Activated CD8-positive, alpha-beta T cell treated with anti-CD3 and anti-CD28 coated beads for 36 hours (primary cell): ENCODE data around the gene SGK1. TPM values are rescaled to one million over a fixed set of nuclear protein-coding genes. Genes with fewer than 3 reads are reported as not detected.

Experiments
- ATAC-seq: fragments of 200-7000 bp; cut with Tn5 transposase; one replicate; pipeline ENCODE4 v1.10.0; 2021; ENCODE audit warnings: mild to moderate bottlenecking, moderate library complexity
- CTCF ChIA-PET: fragments of 350-600 bp; sonication (Branson Sonifier 250); formaldehyde crosslinking; loops from one replicate; lab custom pipeline; 2021; ENCODE audit warnings: antibody characterized with exemption; lab: Charles Lee
- POLR2A ChIA-PET: fragments of 350-600 bp; sonication (Branson Sonifier 250); formaldehyde crosslinking; loops from one replicate; lab custom pipeline; 2021; ENCODE audit warnings: antibody characterized with exemption; lab: Charles Lee
- DNase-seq: peaks from one replicate; pipeline ENCODE4 v3.0.0-alpha.2; 2020
- H3K27ac Mint-ChIP-seq: one replicate; pipeline ENCODE4 v1.8.0; 2021; ENCODE audit warnings: mild to moderate bottlenecking, mixed read lengths
- H3K27me3 Mint-ChIP-seq: one replicate; pipeline ENCODE4 v1.8.0; 2021; ENCODE audit warnings: mixed read lengths
- H3K36me3 Mint-ChIP-seq: one replicate; pipeline ENCODE4 v1.8.0; 2021; ENCODE audit warnings: low read depth, mixed read lengths
- H3K4me1 Mint-ChIP-seq: one replicate; pipeline ENCODE4 v1.8.0; 2021; ENCODE audit warnings: low read depth, mixed read lengths
- H3K4me3 Mint-ChIP-seq: one replicate; pipeline ENCODE4 v1.8.0; 2021; ENCODE audit warnings: mild to moderate bottlenecking, moderate library complexity, mixed read lengths
- H3K9me3 Mint-ChIP-seq: one replicate; pipeline ENCODE4 v1.8.0; 2021; ENCODE audit warnings: mixed read lengths
- intact Hi-C: fragments of 100-400 bp; cut with micrococcal nuclease; formaldehyde crosslinking; loops from one replicate; pipeline ENCODE4 v1.10.0; 2022
- total RNA-seq, 2 experiments: library from RNA; stranded (reverse); gene quantifications; one replicate each; pipeline ENCODE4 v1.2.3, GENCODE V29; 2021
- TF ChIP-seq, protein P1 (sequence below): fragments of 200-600 bp; IDR thresholded peaks from one replicate; pipeline ENCODE4 v1.8.0; 2022; ENCODE audit warnings: antibody characterized with exemption, mild to moderate bottlenecking

The SGK1 gene
- total RNA-seq, 2 experiments from 2014 or later = 46.4 to 53.4 TPM

- CTCF ChIA-PET = interaction anchor here (0.8 to 1.0 kb wide), 2 partner anchors 17 to 327 kb away, joined by 3 to 4 read pairs; no protein-coding TSS in a partner anchor
- no peak for ATAC-seq
- Mint-ChIP-seq H3K4me3 (no peak overlapping the region), H3K9me3 (no peaks in the 10 kb centered on the region), H3K36me3 (no peaks in the 10 kb centered on the region), H3K27ac (no peak overlapping the region), H3K27me3 (peaks cover 19% of the 10 kb centered on the region), H3K4me1 (peaks cover 24% of the 10 kb centered on the region)
- TF ChIP-seq, protein P1, sequence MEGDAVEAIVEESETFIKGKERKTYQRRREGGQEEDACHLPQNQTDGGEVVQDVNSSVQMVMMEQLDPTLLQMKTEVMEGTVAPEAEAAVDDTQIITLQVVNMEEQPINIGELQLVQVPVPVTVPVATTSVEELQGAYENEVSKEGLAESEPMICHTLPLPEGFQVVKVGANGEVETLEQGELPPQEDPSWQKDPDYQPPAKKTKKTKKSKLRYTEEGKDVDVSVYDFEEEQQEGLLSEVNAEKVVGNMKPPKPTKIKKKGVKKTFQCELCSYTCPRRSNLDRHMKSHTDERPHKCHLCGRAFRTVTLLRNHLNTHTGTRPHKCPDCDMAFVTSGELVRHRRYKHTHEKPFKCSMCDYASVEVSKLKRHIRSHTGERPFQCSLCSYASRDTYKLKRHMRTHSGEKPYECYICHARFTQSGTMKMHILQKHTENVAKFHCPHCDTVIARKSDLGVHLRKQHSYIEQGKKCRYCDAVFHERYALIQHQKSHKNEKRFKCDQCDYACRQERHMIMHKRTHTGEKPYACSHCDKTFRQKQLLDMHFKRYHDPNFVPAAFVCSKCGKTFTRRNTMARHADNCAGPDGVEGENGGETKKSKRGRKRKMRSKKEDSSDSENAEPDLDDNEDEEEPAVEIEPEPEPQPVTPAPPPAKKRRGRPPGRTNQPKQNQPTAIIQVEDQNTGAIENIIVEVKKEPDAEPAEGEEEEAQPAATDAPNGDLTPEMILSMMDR = no peak
- POLR2A ChIA-PET = no interaction called here
- no peak for DNase-seq
- intact Hi-C loops = no loop called here
These were observed 3.7 kb downstream of the SGK1 start for GRCh38 chr6:134314006-134314821.

DNA sequence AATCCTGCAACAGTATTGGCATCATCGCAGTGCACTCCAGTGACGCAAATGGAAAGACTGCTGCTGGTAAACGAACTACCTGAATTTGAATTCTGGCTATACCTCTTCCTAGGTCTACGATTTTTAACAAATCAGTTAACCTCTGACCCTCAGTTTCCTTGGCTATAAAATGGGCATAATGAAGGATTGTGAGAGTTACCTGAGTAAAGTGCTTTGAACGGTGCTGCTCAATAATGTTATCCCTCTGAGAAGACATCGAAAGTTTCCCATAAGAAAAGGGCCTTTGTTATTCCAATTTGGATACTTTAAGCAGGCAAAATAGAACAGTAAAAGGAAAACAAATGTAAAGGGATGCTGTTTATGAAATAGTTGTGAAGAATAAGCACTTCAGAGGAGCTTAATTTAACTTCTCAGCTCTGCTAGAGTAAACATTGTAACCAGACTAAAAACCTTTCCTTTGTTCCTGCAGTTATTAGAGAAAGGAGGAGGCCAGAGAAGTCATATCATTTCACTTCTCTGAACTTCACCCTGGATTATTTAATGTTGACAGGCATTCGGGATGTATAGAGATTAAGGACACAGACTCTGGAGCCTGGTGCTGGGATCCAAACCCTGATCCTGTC is 5.8 kb downstream of the SGK1 start:
- Mint-ChIP-seq H3K9me3 (no peaks in the 10 kb centered on the region), H3K4me1 (peaks cover 18% of the 10 kb centered on the region), H3K36me3 (no peaks in the 10 kb centered on the region), H3K27ac (no peak overlapping the region), H3K27me3 (peaks cover 7% of the 10 kb centered on the region), H3K4me3 (no peak overlapping the region)
- ChIA-PET CTCF (interaction anchor here (0.7 kb wide), 1 partner anchor 138 kb away, joined by 3 read pairs; no protein-coding TSS in a partner anchor), POLR2A (no interaction called here)
- DNase-seq (no peak), ATAC-seq (no peak)
- TF ChIP-seq, protein P1 = no peak
- intact Hi-C loops = no loop called here

DNA sequence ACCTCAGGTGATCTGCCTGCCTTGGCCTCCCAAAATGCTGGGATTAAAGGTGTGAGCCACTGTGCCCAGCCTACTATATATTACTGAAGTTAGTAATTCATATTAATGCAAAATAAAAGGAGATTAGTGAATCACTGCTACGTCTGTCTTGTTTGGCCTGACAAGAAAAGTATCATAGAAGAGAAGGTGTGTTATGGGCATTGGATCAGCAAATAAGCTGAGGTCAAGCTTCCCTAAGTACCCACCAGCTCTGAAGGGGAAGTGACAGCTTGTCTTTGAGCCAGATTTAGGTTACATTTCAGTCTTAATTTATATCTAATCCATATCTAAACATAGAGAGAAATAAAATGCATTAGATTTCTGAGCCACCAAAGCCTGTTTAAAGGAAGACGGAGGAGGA is 7.1 kb downstream of the SGK1 start:
- H3K27me3 Mint-ChIP-seq = no peaks in the 10 kb centered on the region
- CTCF ChIA-PET = no interaction called here
- intact Hi-C loops = no loop called here
- DNase-seq (no peak), ATAC-seq (no peak)
- POLR2A ChIA-PET = interaction anchor here (1.0 kb wide), 1 partner anchor 133 kb away, joined by 3 read pairs; no protein-coding TSS in a partner anchor
- peaks cover 11% of the 10 kb centered on the region for H3K4me1 Mint-ChIP-seq
- TF ChIP-seq, protein P1 = no peak
- H3K27ac Mint-ChIP-seq = no peak overlapping the region
- H3K9me3 Mint-ChIP-seq = no peaks in the 10 kb centered on the region
- no peaks in the 10 kb centered on the region for H3K36me3 Mint-ChIP-seq
- no peak overlapping the region for H3K4me3 Mint-ChIP-seq

DNA sequence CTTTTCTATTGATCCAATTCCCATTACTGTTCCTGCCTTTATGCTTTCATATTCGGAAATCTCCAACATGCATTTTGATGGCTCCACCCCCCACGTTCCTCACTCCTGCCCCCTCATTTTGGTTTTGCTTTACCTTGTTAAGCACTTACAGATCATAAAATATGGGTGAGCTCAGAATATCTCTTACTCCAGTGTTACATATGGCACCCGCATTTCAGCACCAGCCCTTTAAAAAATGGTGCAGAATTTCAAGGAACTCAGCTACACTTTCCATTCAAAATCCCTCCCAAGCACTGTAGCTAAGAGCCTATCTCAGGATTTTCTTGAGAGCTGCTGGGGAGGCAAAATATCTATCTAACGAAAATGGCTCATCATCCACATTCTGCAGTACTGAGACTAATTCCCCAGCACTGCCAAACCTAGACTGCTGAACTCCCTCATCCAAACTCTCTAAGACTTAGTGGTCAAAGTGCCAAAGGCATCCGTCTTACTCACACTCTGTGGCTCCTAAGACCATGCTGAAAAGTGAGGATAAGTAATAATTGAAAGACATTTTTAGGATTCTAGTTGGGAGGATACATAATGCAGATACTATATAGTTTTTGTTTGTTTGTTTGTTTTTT is 7.8 kb downstream of the SGK1 start:
- no peaks in the 10 kb centered on the region for H3K36me3 Mint-ChIP-seq
- H3K9me3 Mint-ChIP-seq = no peaks in the 10 kb centered on the region
- DNase-seq (no peak), ATAC-seq (no peak)
- TF ChIP-seq, protein P1 = no peak
- H3K4me3 Mint-ChIP-seq = no peak overlapping the region
- no peak overlapping the region for H3K27ac Mint-ChIP-seq
- peaks cover 13% of the 10 kb centered on the region for H3K4me1 Mint-ChIP-seq
- H3K27me3 Mint-ChIP-seq = no peaks in the 10 kb centered on the region
- ChIA-PET POLR2A (interaction anchor here (1.0 kb wide), 1 partner anchor 133 kb away, joined by 3 read pairs; no protein-coding TSS in a partner anchor), CTCF (no interaction called here)
- intact Hi-C loops = no loop called here
